H1 (cell line): ENCODE measurements around the gene LCN12. TPM values are rescaled to one million over a fixed set of nuclear protein-coding genes. Genes with fewer than 3 reads are reported as not detected.

Source experiments
- CTCF ChIA-PET: fragments of 300-600 bp; sonication (Branson Sonifier 250); formaldehyde crosslinking; loops from one replicate; lab custom pipeline; 2021; ENCODE audit not compliant: partially characterized antibody; lab: Charles Lee
- POLR2A ChIA-PET: fragments of 300-600 bp; sonication (Branson Sonifier 250); formaldehyde crosslinking; loops from one replicate; lab custom pipeline; 2021; ENCODE audit warnings: inconsistent platforms; ENCODE audit not compliant: partially characterized antibody; lab: Charles Lee
- DNase-seq, 2 experiments: peaks; one replicate each; pipeline versions ENCODE4 v3.0.0 to v3.0.0-alpha.2; 2010 to 2022; ENCODE audit warnings: low spot score in 2 of 2, low read depth in 1 of 2, mixed read lengths in 1 of 2
- FAIRE-seq: peaks from 2 replicates; lab custom pipeline; 2011; peaks lifted over from hg19 to GRCh38; lab: Jason Lieb, UNC
- H2AFZ ChIP-seq: 2 replicates; pipeline ENCODE4 v1.8.1; 2012; ENCODE audit warnings: low read length, inconsistent platforms
- H2AK5ac ChIP-seq: 2 replicates; pipeline ENCODE4 v1.6.1; 2013; ENCODE audit warnings: low read depth, low read length
- H2BK120ac ChIP-seq: replicated peaks from 2 replicates; pipeline ENCODE3; 2013; ENCODE audit warnings: low read depth, low read length, inconsistent platforms
- H2BK12ac ChIP-seq: 2 replicates; pipeline ENCODE4 v1.6.1; 2013; ENCODE audit warnings: low read depth, low read length
- H2BK15ac ChIP-seq: 2 replicates; pipeline ENCODE4 v1.6.1; 2013; ENCODE audit warnings: low read length
- H2BK20ac ChIP-seq: 2 replicates; pipeline ENCODE4 v1.6.1; 2013; ENCODE audit warnings: low read length
- H2BK5ac ChIP-seq: 2 replicates; pipeline ENCODE4 v1.6.1; 2013; ENCODE audit warnings: low read depth, low read length
- H3K14ac ChIP-seq: 2 replicates; pipeline ENCODE4 v1.6.1; 2013; ENCODE audit warnings: inconsistent platforms; ENCODE audit not compliant: insufficient read length
- H3K18ac ChIP-seq: 2 replicates; pipeline ENCODE4 v1.6.1; 2013; ENCODE audit warnings: low read length; ENCODE audit errors: extremely low read depth
- H3K23ac ChIP-seq: 2 replicates; pipeline ENCODE4 v1.6.1; 2013; ENCODE audit warnings: inconsistent platforms; ENCODE audit not compliant: insufficient read length
- H3K23me2 ChIP-seq: 2 replicates; pipeline ENCODE4 v1.6.1; 2013; ENCODE audit warnings: low read depth, low read length
- H3K27ac ChIP-seq: 2 replicates; pipeline ENCODE4 v1.6.1; 2011; ENCODE audit warnings: low read depth, low read length, inconsistent platforms
- H3K27me3 ChIP-seq, 4 experiments: replicated peaks in 1 of 4; 1 replicate in 1 of 4; 2 replicates in 3 of 4; pipeline versions ENCODE4 v1.6.1 to v1.8.1; 2011 to 2013; ENCODE audit warnings: low read length in 3 of 4, mild to moderate bottlenecking in 3 of 4, inconsistent platforms in 2 of 4, mixed read lengths in 2 of 4, moderate library complexity in 1 of 4; ENCODE audit not compliant: control insufficient read depth in 3 of 4, insufficient read depth in 3 of 4; ENCODE audit errors: extremely low read depth in 1 of 4
- H3K36me3 ChIP-seq, 4 experiments: 2 replicates each; pipeline versions ENCODE4 v1.6.1 to v1.8.1; 2011 to 2013; ENCODE audit warnings: mild to moderate bottlenecking in 4 of 4, low read length in 3 of 4, moderate library complexity in 2 of 4, control low read depth in 1 of 4, inconsistent platforms in 1 of 4; ENCODE audit not compliant: insufficient read depth in 4 of 4, control insufficient read depth in 2 of 4
- H3K4ac ChIP-seq: replicated peaks from 2 replicates; pipeline ENCODE3; 2013; ENCODE audit warnings: low read length, low read depth, mixed read lengths, inconsistent platforms; ENCODE audit not compliant: insufficient read length
- H3K4me1 ChIP-seq, 4 experiments: replicated peaks in 1 of 4; 1 replicate in 1 of 4; 2 replicates in 3 of 4; pipeline versions ENCODE4 v1.6.1 to v1.8.1; 2011 to 2013; ENCODE audit warnings: low read length in 3 of 4, inconsistent platforms in 2 of 4, mixed read lengths in 1 of 4; ENCODE audit not compliant: insufficient read depth in 4 of 4, control insufficient read depth in 3 of 4
- H3K4me2 ChIP-seq, 2 experiments: 2 replicates each; pipeline versions ENCODE4 v1.6.1 to v1.8.1; 2011 to 2013; ENCODE audit warnings: low read depth in 2 of 2, low read length in 2 of 2, control low read depth in 1 of 2, inconsistent platforms in 1 of 2, mild to moderate bottlenecking in 1 of 2; ENCODE audit not compliant: insufficient read depth in 1 of 2
- H3K4me3 ChIP-seq, 4 experiments: fragments of 200-600, 300-600 bp in 1 of 4; sonication (generic), shearing (Covaris generic), sonication (Bioruptor Twin) in 1 of 4; 2 replicates each; pipeline versions ENCODE4 v1.5.1 to v1.8.1; 2011 to 2016; ENCODE audit warnings: low read length in 4 of 4, low read depth in 3 of 4, control low read depth in 2 of 4, inconsistent platforms in 2 of 4, mild to moderate bottlenecking in 2 of 4, mixed read lengths in 1 of 4, moderate library complexity in 1 of 4; ENCODE audit not compliant: insufficient read depth in 2 of 4; ENCODE audit errors: extremely low read depth in 1 of 4
- H3K56ac ChIP-seq: replicated peaks from 2 replicates; pipeline ENCODE3; 2013; ENCODE audit warnings: low read depth, mild to moderate bottlenecking, mixed read lengths, low read length, inconsistent platforms; ENCODE audit not compliant: insufficient read length
- H3K79me1 ChIP-seq: 2 replicates; pipeline ENCODE4 v1.6.1; 2013; ENCODE audit warnings: low read depth, low read length, control low read depth
- H3K79me2 ChIP-seq, 2 experiments: 2 replicates each; pipeline versions ENCODE4 v1.6.1 to v1.8.1; 2012 to 2013; ENCODE audit warnings: low read length in 2 of 2, mild to moderate bottlenecking in 2 of 2, inconsistent platforms in 1 of 2; ENCODE audit not compliant: insufficient read depth in 2 of 2, control insufficient read depth in 1 of 2
- H3K9ac ChIP-seq, 4 experiments: replicated peaks in 1 of 4; 1 replicate in 1 of 4; 2 replicates in 3 of 4; pipeline versions ENCODE4 v1.6.1 to v1.8.1; 2011 to 2013; ENCODE audit warnings: low read depth in 3 of 4, low read length in 3 of 4, control low read depth in 2 of 4, mild to moderate bottlenecking in 2 of 4, moderate library complexity in 2 of 4, inconsistent platforms in 1 of 4; ENCODE audit errors: extremely low read depth in 1 of 4
- H3K9me3 ChIP-seq, 2 experiments: 2 replicates each; pipeline versions ENCODE4 v1.6.1 to v1.8.1; 2012 to 2013; ENCODE audit warnings: mild to moderate bottlenecking in 2 of 2, moderate library complexity in 2 of 2, control low read depth in 1 of 2, inconsistent platforms in 1 of 2, low read depth in 1 of 2, low read length in 1 of 2, mixed read lengths in 1 of 2; ENCODE audit not compliant: insufficient read depth in 2 of 2
- H4K20me1 ChIP-seq, 2 experiments: replicated peaks in 1 of 2; 2 replicates each; pipeline versions ENCODE3 to v1.8.1; 2011 to 2013; ENCODE audit warnings: inconsistent platforms in 2 of 2, low read length in 2 of 2, mild to moderate bottlenecking in 1 of 2; ENCODE audit not compliant: insufficient read depth in 2 of 2, control insufficient read depth in 1 of 2
- H4K5ac ChIP-seq: 2 replicates; pipeline ENCODE4 v1.6.1; 2013; ENCODE audit warnings: low read length, low read depth, mixed read lengths, inconsistent platforms; ENCODE audit not compliant: insufficient read length
- H4K8ac ChIP-seq: 2 replicates; pipeline ENCODE4 v1.8.0; 2013; ENCODE audit warnings: mild to moderate bottlenecking, moderate library complexity, low read length, inconsistent platforms; ENCODE audit not compliant: insufficient read depth; ENCODE audit errors: extremely low read depth
- H4K91ac ChIP-seq: replicated peaks from 2 replicates; pipeline ENCODE3; 2013; ENCODE audit warnings: low read length, mixed read lengths, inconsistent platforms; ENCODE audit not compliant: insufficient read length
- BCL11A ChIP-seq, 2 experiments: IDR thresholded peaks; one replicate each; pipeline ENCODE4 v1.6.1; 2011; ENCODE audit warnings: low read depth in 2 of 2, low read length in 2 of 2, mild to moderate bottlenecking in 2 of 2
- WGBS, 2 experiments: shearing (Covaris generic) in 1 of 2; methylation state at CpG; one replicate each; pipeline versions ENCODE4 v1.1.6 to v1.1.7; 2013 to 2015; ENCODE audit warnings: low lambda C conversion rate in 2 of 2, mixed read lengths in 2 of 2, inconsistent platforms in 1 of 2, low coverage in 1 of 2, missing lambda C conversion rate in 1 of 2; ENCODE audit not compliant: insufficient replicate concordance in 2 of 2, insufficient coverage in 1 of 2, insufficient read length in 1 of 2; ENCODE audit errors: extremely low coverage in 1 of 2, missing lambda C conversion rate in 1 of 2; 5-methylcytosine and 5-hydroxymethylcytosine counted together
- polyA plus RNA-seq, 7 experiments: library from polyadenylated mRNA; depleted of rRNA in 3 of 7; stranded (reverse) in 5 of 7; unstranded in 2 of 7; fragments of >200 nt in 5 of 7; fragments of 200-250 nt in 2 of 7; gene quantifications; 1 replicate in 5 of 7; 2 replicates in 1 of 7; 4 replicates in 1 of 7; pipeline versions ENCODE4 v1.2.1 to v1.2.3, GENCODE V29; 2011 to 2013; ENCODE audit warnings: missing spikeins in 2 of 7, mixed read lengths in 2 of 7
- total RNA-seq: library from RNA; stranded (reverse); fragmentation: NEBNext Ultra II Directional; extraction: Animal tissue kit (Norgen Biotek cat#: 25700); gene quantifications from 2 replicates; pipeline ENCODE4 v1.2.1, GENCODE V29; 2021

The LCN12 gene
- total and polyA plus RNA-seq, 2 of the 8 experiments (the other 6 are each of a cell fraction or from before 2014, with no cell fraction given), result 1.1 to 1.7 TPM

GRCh38 chr9:136921307-136921706 is 30.8 kb upstream of the LCN12 start:
- no peak for DNase-seq
- H2BK12ac ChIP-seq, result no peak overlapping the region
- H3K79me1 ChIP-seq, result peaks cover 5% of the 10 kb centered on the region; the same call in 1 of the 2 replicates
- H4K91ac ChIP-seq, result no peak overlapping the region
- H3K23me2 ChIP-seq, result no peaks in the 10 kb centered on the region
- H3K4me1 ChIP-seq, result no peaks in the 10 kb centered on the region
- H3K23ac ChIP-seq, result no peak overlapping the region
- H3K14ac ChIP-seq, result no peak overlapping the region
- H3K4me2 ChIP-seq, result no peak overlapping the region
- H3K18ac ChIP-seq, result no peak overlapping the region
- no peaks in the 10 kb centered on the region for H3K27me3 ChIP-seq
- H2AK5ac ChIP-seq, result no peak overlapping the region
- H2BK5ac ChIP-seq, result no peak overlapping the region
- no peak overlapping the region for H3K27ac ChIP-seq
- H3K79me2 ChIP-seq, result no peaks in the 10 kb centered on the region
- no peak overlapping the region for H2BK20ac ChIP-seq
- peaks cover 0 to 5% of the 10 kb centered on the region in 2 experiments for H4K20me1 ChIP-seq
- FAIRE-seq, result no peak
- H4K5ac ChIP-seq, result no peak overlapping the region
- POLR2A ChIA-PET, result no interaction called here
- H3K9ac ChIP-seq, result no peak overlapping the region
- no peaks in the 10 kb centered on the region for H3K9me3 ChIP-seq
- CTCF ChIA-PET, result interaction anchor here (0.6 kb wide), 2 partner anchors 37 to 125 kb away, joined by 3 read pairs; no protein-coding TSS in a partner anchor
- 88% methylated on average over 11 of the region's 11 CpGs; no CpG with 5 or more reads in 1 of the 2 experiments for WGBS, 2 experiments
- no peak overlapping the region for H3K4ac ChIP-seq
- H3K56ac ChIP-seq, result no peak overlapping the region
- peaks cover 22 to 43% (median 37%) of the 10 kb centered on the region in 4 experiments for H3K36me3 ChIP-seq
- no peak overlapping the region for H2AFZ ChIP-seq
- no peak overlapping the region for H2BK120ac ChIP-seq
- H2BK15ac ChIP-seq, result no peak overlapping the region
- no peak overlapping the region; the same call in 1 of the 2 replicates for H4K8ac ChIP-seq
- no peak for TF ChIP-seq BCL11A (IDR thresholded peaks at IDR 0.05; ENCODE audit: low read depth in 2 of 2, low read length in 2 of 2)
- TF ChIP-seq, all 59 proteins: peak for 0
- no peak overlapping the region for H3K4me3 ChIP-seq
